Stimulated activated CD8-positive, alpha-beta memory T cell treated with anti-CD3 and anti-CD28 coated beads, Interleukin-4, amount 100 ng/mL, for 48 hours (primary cell): ENCODE data around the gene VSX2.

Experiments used
- DNase-seq: peaks from one replicate; pipeline ENCODE4 v3.0.0-alpha.2; 2020

Gene VSX2

GRCh38 chr14:74302634-74303569 is 63.7 kb downstream of the VSX2 start, which contains the start of gene ABCD4:
ABCD4 (minus strand) TSS chr14:74302934; CDS start chr14:74302912, 22 bp downstream.
- DNase-seq, result peak; percentile 93

DNA sequence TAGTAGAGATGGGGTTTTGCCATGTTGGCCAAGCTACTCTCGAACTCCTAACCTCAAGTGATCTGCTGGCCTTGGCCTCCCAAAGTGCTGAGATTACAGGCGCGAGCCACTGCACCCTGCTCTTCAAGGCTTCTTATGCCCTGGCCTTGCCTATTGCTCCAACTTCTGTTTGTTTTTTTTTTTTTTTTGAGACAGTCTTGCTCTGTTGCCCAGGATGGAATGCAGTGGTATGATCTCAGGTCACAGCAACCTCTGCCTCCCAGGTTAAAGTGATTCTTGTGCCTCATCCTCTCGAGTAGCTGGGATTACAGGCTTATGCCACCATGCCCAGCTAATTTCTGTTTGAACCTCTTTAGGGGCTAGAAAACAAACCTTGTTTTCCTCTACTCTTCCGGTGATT is 69.4 kb downstream of the VSX2 start:
- DNase-seq, result no peak

DNA sequence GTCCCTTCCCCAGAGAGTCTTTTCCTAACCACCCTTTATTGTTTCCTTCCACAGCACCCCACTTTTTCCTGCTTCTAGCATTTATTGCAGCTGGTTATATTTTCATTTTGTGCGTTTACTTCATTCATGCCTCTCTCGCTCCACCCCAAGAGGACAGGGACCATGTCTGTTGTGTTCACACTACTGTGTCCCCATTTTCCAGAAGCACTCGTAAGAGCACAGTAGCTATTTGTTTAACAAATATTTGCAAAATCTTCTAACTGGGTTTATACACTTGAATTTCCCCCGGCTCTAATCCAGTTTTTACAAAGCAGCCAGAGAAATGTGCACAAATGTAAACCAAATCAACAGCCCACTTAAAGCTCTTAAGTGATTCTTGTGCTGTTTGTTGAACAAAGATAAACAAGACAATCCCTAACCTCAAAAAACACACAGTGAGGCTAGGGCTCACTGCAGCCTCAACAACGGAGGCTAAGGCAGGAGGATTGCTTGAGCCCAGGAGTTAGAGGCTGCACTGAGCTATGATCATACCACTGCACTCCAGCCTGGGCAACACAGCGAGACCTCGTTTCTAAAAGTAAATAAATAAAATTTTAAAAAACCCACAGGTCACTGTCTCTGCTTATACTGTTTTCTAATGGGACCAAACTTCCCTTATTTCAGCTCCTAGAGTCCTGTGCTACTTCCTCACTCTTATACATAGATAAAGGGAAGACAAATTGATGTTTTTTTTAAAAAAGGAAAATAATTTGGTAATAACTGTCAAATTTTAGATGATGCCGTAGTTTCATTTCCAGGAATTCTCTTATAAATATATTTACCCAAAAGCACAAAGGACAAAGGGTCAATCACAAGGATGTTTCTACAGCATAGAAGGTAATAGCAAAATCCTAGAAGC is 70.1 kb downstream of the VSX2 start:
- DNase-seq, result no peak

DNA sequence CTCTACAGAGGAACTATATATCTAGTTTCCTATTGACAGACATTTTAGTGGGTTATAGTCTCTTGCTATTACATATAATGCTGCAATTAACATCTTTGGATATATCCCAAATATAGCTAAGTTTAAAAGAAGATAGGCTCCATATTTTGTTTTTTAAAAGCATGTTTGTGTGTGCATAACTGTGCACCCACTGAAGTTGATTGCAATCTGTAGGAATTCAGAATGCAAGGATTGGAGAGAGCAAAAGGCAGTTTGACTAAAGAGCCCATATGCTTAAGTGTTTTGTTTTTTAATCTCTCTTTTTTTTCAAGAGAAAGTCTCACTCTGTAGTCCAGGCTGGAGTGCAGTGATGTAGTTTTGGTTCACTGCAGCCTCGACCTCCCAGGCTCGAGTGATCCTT is 72.9 kb downstream of the VSX2 start:
- no peak for DNase-seq
